Neuronal stem cell (in vitro differentiated cells): Measurements from ENCODE around the gene CCDC88A.

Source experiments
- DNase-seq: peaks from one replicate; pipeline ENCODE4 v3.0.0-alpha.2; 2013; ENCODE audit warnings: low spot score
- H2AFZ ChIP-seq: one replicate; pipeline ENCODE4 v1.6.1; 2013; ENCODE audit warnings: mild to moderate bottlenecking, low read length, inconsistent platforms
- H2AK5ac ChIP-seq: 2 replicates; pipeline ENCODE4 v1.6.1; 2013; ENCODE audit warnings: low read depth, mild to moderate bottlenecking, inconsistent platforms, low read length, moderate library complexity, mixed read lengths
- H2BK120ac ChIP-seq: 2 replicates; pipeline ENCODE4 v1.6.1; 2013; ENCODE audit warnings: low read depth, mild to moderate bottlenecking, inconsistent platforms, low read length, moderate library complexity, mixed read lengths
- H2BK12ac ChIP-seq: one replicate; pipeline ENCODE4 v1.6.1; 2013; ENCODE audit warnings: low read length, inconsistent platforms
- H2BK15ac ChIP-seq: 2 replicates; pipeline ENCODE4 v1.6.1; 2013; ENCODE audit warnings: mild to moderate bottlenecking, low read length, inconsistent platforms, mixed read lengths
- H2BK5ac ChIP-seq: one replicate; pipeline ENCODE4 v1.6.1; 2013; ENCODE audit warnings: inconsistent platforms, mild to moderate bottlenecking, low read length, moderate library complexity
- H3K14ac ChIP-seq: one replicate; pipeline ENCODE4 v1.6.1; 2013; ENCODE audit warnings: low read length, inconsistent platforms
- H3K18ac ChIP-seq: 2 replicates; pipeline ENCODE4 v1.6.1; 2013; ENCODE audit warnings: low read length, inconsistent platforms
- H3K23ac ChIP-seq: 2 replicates; pipeline ENCODE4 v1.6.1; 2013; ENCODE audit warnings: low read depth, mild to moderate bottlenecking, mixed read lengths, low read length, inconsistent platforms; ENCODE audit not compliant: poor library complexity
- H3K27ac ChIP-seq: replicated peaks from 3 replicates; pipeline ENCODE4 v1.5.1; 2013; ENCODE audit warnings: low read length, inconsistent platforms
- H3K27me3 ChIP-seq, 3 experiments: 2 replicates each; pipeline ENCODE4 v1.6.1; 2013; ENCODE audit warnings: low read length in 3 of 3, mild to moderate bottlenecking in 2 of 3, inconsistent platforms in 1 of 3, low read depth in 1 of 3, mixed read lengths in 1 of 3, moderate library complexity in 1 of 3; ENCODE audit not compliant: control insufficient read depth in 3 of 3, insufficient read depth in 3 of 3
- H3K36me3 ChIP-seq, 2 donors: replicated peaks in 1 of 2; 2 replicates each; pipeline ENCODE4 v1.6.1; 2013; ENCODE audit warnings: low read length in 2 of 2; ENCODE audit not compliant: control insufficient read depth in 2 of 2, insufficient read depth in 2 of 2
- H3K4ac ChIP-seq: 2 replicates; pipeline ENCODE4 v1.6.1; 2013; ENCODE audit warnings: inconsistent platforms, mild to moderate bottlenecking, low read length, moderate library complexity
- H3K4me1 ChIP-seq, 2 donors: 1 replicate in 1 of 2; 2 replicates in 1 of 2; pipeline ENCODE4 v1.6.1; 2013; ENCODE audit warnings: low read length in 2 of 2, low read depth in 1 of 2; ENCODE audit not compliant: control insufficient read depth in 2 of 2, insufficient read depth in 1 of 2
- H3K4me2 ChIP-seq: one replicate; pipeline ENCODE4 v1.6.1; 2013; ENCODE audit warnings: mild to moderate bottlenecking, low read length, inconsistent platforms; ENCODE audit not compliant: insufficient read depth, poor library complexity, severe bottlenecking
- H3K4me3 ChIP-seq, 2 donors: 2 replicates each; pipeline ENCODE4 v1.5.1; 2013; ENCODE audit warnings: low read length in 2 of 2, mild to moderate bottlenecking in 2 of 2, inconsistent platforms in 1 of 2, moderate library complexity in 1 of 2
- H3K79me1 ChIP-seq: one replicate; pipeline ENCODE4 v1.6.1; 2013; ENCODE audit warnings: low read depth, mild to moderate bottlenecking, inconsistent platforms, low read length, moderate library complexity
- H3K9ac ChIP-seq: one replicate; pipeline ENCODE4 v1.6.1; 2013; ENCODE audit warnings: mild to moderate bottlenecking, low read depth, low read length, inconsistent platforms; ENCODE audit not compliant: poor library complexity
- H3K9me3 ChIP-seq, 2 donors: replicated peaks in 1 of 2; 2 replicates each; pipeline versions ENCODE3 to v1.6.1; 2013; ENCODE audit warnings: low read length in 2 of 2, mild to moderate bottlenecking in 2 of 2, inconsistent platforms in 1 of 2, low read depth in 1 of 2, mixed read lengths in 1 of 2, moderate library complexity in 1 of 2; ENCODE audit not compliant: control insufficient read depth in 2 of 2, insufficient read depth in 1 of 2
- H4K8ac ChIP-seq: one replicate; pipeline ENCODE4 v1.6.1; 2013; ENCODE audit warnings: low read depth, mild to moderate bottlenecking, inconsistent platforms, low read length, moderate library complexity
- H4K91ac ChIP-seq: one replicate; pipeline ENCODE4 v1.6.1; 2013; ENCODE audit warnings: low read length, low read depth, mild to moderate bottlenecking, inconsistent platforms; ENCODE audit not compliant: poor library complexity
- WGBS, 2 donors: extraction: QIAGEN DNeasy Blood & Tissue Kit; methylation state at CpG; one replicate each; pipeline ENCODE4 v1.1.7; 2013; ENCODE audit warnings: missing lambda C conversion rate in 2 of 2, mixed read lengths in 1 of 2; ENCODE audit not compliant: insufficient read length in 2 of 2, insufficient replicate concordance in 1 of 2; ENCODE audit errors: extremely low coverage in 2 of 2; 5-methylcytosine and 5-hydroxymethylcytosine counted together

Gene CCDC88A

DNA sequence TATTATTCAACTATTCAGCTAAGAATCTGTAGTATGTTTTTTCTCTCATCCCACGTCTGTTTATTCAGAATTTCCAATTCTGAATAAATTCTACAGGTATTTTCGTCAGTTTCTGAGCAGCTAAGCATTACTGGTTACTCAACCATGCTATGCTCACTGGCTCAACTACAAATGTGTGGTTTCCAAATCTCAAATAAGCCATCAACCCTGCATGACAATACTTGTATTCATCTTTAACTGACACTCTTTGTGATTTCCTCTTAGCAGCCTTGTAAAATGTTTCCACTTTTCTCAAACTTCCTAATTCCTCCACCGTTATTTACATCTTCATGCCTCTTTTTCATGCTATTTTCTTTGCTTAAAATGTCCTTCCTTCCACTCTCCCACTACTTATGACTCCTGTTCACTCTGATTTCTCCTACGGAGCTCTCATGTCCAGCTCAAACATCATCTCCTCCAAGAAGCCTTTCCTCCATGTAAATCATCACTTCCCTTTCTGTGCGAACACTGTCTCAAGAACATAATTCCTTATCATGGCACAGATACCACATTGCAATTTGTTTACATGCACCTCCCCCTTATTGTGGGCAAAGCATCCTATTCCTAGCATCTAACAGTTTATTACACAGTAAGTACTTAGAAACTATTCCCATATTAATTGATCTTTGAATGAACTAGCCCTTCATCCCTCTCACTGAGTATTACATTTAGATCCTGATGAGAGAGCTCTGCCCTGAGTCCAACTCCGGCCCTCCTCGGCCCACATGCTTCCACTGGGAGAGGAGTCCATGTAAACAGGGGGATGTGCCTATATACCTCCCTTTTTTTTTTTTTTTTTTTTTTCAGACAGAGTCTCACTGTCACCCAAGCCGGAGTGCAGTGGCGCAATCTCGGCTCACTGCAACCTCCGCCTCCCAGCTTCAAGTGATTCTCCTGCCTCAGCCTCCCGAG, 10.5 kb downstream of the CCDC88A start:
- Histone ChIP-seq H2BK5ac (no peak overlapping the region), H3K4me2 (no peak overlapping the region), H3K23ac (no peak overlapping the region), H3K18ac (no peak overlapping the region), H3K4ac (no peak overlapping the region), H3K27me3 (no peaks in the 10 kb centered on the region), H4K91ac (no peak overlapping the region), H2AFZ (no peak overlapping the region), H3K9me3 (no peaks in the 10 kb centered on the region), H3K9ac (no peak overlapping the region), H3K36me3 (peaks cover 3 to 73% of the 10 kb centered on the region in 2 donors), H2BK12ac (no peak overlapping the region), H2BK15ac (no peak overlapping the region), H3K14ac (no peak overlapping the region), H2BK120ac (no peak overlapping the region), H3K79me1 (peaks cover 5% of the 10 kb centered on the region), H3K27ac (no peak overlapping the region), H3K4me3 (no peak overlapping the region), H3K4me1 (no peaks in the 10 kb centered on the region), H4K8ac (no peak overlapping the region), H2AK5ac (no peak overlapping the region)
- DNase-seq = no peak
- 100% methylated on average over 1 of the region's 12 CpGs; no CpG with 5 or more reads in 1 of the 2 donors for WGBS, 2 donors

DNA sequence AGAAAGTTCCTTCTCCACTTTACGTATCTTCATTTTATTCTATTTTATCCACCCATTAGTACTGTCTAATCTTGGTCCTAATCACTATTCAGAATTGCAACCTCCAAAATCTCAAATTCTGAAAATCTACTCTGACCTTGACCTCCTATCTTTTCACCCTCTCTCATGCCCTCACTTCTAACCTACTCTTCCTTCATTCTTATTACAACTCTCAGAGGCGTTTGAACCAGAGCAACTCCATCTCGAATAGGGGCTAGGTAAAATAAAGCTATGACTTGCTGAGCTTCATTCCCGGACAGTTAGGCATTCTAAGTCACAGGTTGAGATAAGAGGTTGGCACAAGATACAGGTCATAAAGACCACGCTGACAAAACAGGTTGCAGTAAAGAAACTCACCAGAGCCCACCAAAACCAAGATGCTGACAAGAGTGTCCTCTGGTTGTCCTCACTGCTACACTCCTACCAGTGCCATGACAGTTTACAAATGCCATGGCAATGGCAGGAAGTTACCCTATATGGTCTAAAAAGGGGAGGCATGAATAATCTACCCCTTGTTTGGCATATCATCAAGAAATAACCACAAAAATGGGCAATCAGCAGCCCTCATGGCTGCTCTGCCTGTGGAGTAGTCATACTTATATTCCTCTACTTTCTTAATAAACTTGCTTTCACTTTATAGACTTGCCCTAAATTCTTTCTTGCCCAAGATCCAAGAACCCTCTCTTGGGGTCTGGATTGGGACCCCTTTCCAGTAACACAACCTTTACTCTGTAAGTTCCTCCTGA, 11.4 kb downstream of the CCDC88A start:
- H2AK5ac ChIP-seq = no peak overlapping the region
- WGBS, 2 donors = no CpG with 5 or more reads among the region's 5 CpGs
- peaks cover 5% of the 10 kb centered on the region for H3K79me1 ChIP-seq
- DNase-seq = no peak
- H2AFZ ChIP-seq = no peak overlapping the region
- no peak overlapping the region for H2BK5ac ChIP-seq
- no peaks in the 10 kb centered on the region for H3K4me1 ChIP-seq
- H3K18ac ChIP-seq = no peak overlapping the region
- no peak overlapping the region for H2BK120ac ChIP-seq
- H4K91ac ChIP-seq = no peak overlapping the region
- no peak overlapping the region for H2BK12ac ChIP-seq
- no peak overlapping the region for H3K4ac ChIP-seq
- no peak overlapping the region for H3K23ac ChIP-seq
- no peak overlapping the region for H4K8ac ChIP-seq
- no peak overlapping the region for H3K14ac ChIP-seq
- no peak overlapping the region for H3K9ac ChIP-seq
- no peaks in the 10 kb centered on the region for H3K27me3 ChIP-seq
- H3K4me2 ChIP-seq = no peak overlapping the region
- H3K27ac ChIP-seq = no peak overlapping the region
- H3K4me3 ChIP-seq = no peak overlapping the region
- no peak overlapping the region for H2BK15ac ChIP-seq
- H3K36me3 ChIP-seq = peaks cover 3 to 72% of the 10 kb centered on the region in 2 donors
- no peaks in the 10 kb centered on the region for H3K9me3 ChIP-seq

DNA sequence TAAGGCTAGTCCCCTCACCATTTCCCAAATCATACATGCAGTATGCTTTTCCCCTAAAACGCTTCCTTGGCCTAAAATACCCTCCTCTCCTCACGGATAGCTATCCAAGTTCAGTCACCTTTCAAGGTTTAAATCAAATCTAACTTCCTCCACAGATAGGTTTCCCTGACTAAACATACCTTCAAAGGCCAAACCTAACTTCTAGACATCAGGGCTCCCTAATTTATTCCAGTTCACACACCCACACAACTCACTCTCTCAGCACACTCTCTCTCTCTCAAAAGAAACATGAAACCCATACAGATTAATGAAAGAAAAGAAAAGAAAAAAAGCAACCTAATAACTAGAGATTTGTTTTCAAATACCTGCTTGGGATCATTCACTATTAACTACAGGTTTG, 14.5 kb downstream of the CCDC88A start:
- no peak for DNase-seq
- Histone ChIP-seq H3K4me2 (no peak overlapping the region), H2AFZ (no peak overlapping the region), H3K18ac (no peak overlapping the region), H2BK15ac (no peak overlapping the region), H2BK120ac (no peak overlapping the region), H3K4me1 (no peaks in the 10 kb centered on the region), H3K23ac (no peak overlapping the region), H3K36me3 (peaks cover 1 to 54% of the 10 kb centered on the region in 2 donors), H3K4me3 (no peak overlapping the region), H2AK5ac (no peak overlapping the region), H3K14ac (no peak overlapping the region), H4K8ac (no peak overlapping the region), H3K27ac (no peak overlapping the region), H2BK12ac (no peak overlapping the region), H3K79me1 (peaks cover 3% of the 10 kb centered on the region), H3K4ac (no peak overlapping the region), H3K9me3 (no peaks in the 10 kb centered on the region), H2BK5ac (no peak overlapping the region), H3K27me3 (no peaks in the 10 kb centered on the region), H3K9ac (no peak overlapping the region), H4K91ac (no peak overlapping the region)
- no CpG with 5 or more reads among the region's 2 CpGs for WGBS, 2 donors
